ENCODE measurements around the gene MARCKS.

Gene MARCKS

GRCh38 chr6:113830140-113830539, 27.0 kb upstream of the MARCKS start:
- TF ChIP-seq CTCF (conservative IDR thresholded peaks at IDR 0.05; ENCODE audit: low read depth, low read length), result no peak
- DNase-seq (ENCODE audit: low read depth), result no peak
- no peak overlapping the region for H3K4me3 ChIP-seq (ENCODE audit: low read depth, low read length)

GRCh38 chr6:113833537-113833936, 23.6 kb upstream of the MARCKS start:
- no peak overlapping the region for H3K4me3 ChIP-seq (ENCODE audit: low read depth, low read length)
- peak; percentile 33 for DNase-seq (ENCODE audit: low read depth)
- TF ChIP-seq CTCF (conservative IDR thresholded peaks at IDR 0.05; ENCODE audit: low read depth, low read length), result no peak

GRCh38 chr6:113837170-113837569, 20.0 kb upstream of the MARCKS start:
- no peak overlapping the region for H3K4me3 ChIP-seq (ENCODE audit: low read depth, low read length)
- no peak for DNase-seq (ENCODE audit: low read depth)
- TF ChIP-seq CTCF (conservative IDR thresholded peaks at IDR 0.05; ENCODE audit: low read depth, low read length), result no peak

- no peak overlapping the region for H3K4me3 ChIP-seq (ENCODE audit: low read depth, low read length)
- TF ChIP-seq CTCF (conservative IDR thresholded peaks at IDR 0.05; ENCODE audit: low read depth, low read length), result no peak
- DNase-seq (ENCODE audit: low read depth), result no peak
Measured at GRCh38 chr6:113842165-113842564, 15.0 kb upstream of the MARCKS start.

- DNase-seq (ENCODE audit: low read depth), result no peak
- no peak for TF ChIP-seq CTCF (conservative IDR thresholded peaks at IDR 0.05; ENCODE audit: low read depth, low read length)
- H3K4me3 ChIP-seq (ENCODE audit: low read depth, low read length), result no peak overlapping the region
Measured at GRCh38 chr6:113843500-113844073, 13.6 kb upstream of the MARCKS start.

GRCh38 chr6:113846577-113846976, 10.6 kb upstream of the MARCKS start:
- DNase-seq (ENCODE audit: low read depth), result no peak
- H3K4me3 ChIP-seq (ENCODE audit: low read depth, low read length), result no peak overlapping the region
- TF ChIP-seq CTCF (conservative IDR thresholded peaks at IDR 0.05; ENCODE audit: low read depth, low read length), result no peak

GRCh38 chr6:113847447-113847846, 9.7 kb upstream of the MARCKS start:
- H3K4me3 ChIP-seq (ENCODE audit: low read depth, low read length), result no peak overlapping the region
- TF ChIP-seq CTCF (conservative IDR thresholded peaks at IDR 0.05; ENCODE audit: low read depth, low read length), result no peak
- DNase-seq (ENCODE audit: low read depth), result no peak
